NOMO-1 treated with DMSO at 0.1 percent for 48 hours (cell line): Measurements from ENCODE around the gene CDC42BPB.

Source experiments
- DNase-seq: peaks from one replicate; lab custom pipeline; 2025; ENCODE audit not compliant: unreplicated experiment; lab: John Stamatoyannopoulos, UW

CDC42BPB gene

DNA sequence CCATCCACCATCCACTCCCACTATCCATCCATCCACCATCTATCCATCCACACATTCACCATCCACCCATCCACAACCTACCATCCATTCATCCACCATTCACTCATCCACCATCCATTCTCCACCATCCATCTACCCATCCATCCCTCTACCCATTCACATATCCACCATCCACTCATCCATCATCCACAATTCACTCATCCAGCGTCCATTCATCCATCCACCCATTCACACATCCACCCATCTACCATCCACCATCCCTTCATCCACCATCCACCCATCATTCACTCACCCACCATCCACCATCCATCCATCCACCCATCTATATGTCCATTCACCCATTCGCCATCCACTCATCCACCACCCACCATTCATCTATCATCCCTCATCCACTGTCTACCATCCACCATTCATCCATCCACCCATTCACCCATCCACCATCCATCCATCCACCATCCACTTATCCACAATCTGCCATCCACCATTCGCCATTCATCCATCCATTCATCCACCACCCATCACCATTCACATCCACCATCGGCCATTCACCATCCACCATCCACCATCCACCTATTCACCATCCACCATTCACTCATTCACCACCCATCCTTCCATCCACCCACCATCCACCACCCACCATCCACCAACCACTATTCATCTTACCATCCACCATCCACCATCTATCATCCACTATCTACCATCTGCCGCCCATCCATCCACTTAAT is 136.9 kb downstream of the CDC42BPB start:
- DNase-seq, result no peak

DNA sequence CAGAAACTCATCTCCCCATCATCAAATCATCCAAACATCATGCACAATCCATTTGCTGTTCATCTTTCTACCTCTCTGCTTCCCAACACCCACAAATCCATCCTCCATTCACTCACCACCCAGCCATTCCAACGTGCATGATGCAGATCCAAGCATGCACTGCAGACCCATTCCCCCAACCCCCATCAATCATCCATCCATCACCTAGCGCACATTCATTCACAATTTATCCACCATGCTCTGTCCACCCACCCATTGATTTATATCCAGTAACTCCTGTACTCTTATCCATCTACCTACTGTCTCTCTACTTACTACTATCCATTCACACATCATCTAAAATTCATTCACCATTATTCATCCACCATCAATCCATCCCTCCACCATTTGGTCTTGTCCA is 138.9 kb downstream of the CDC42BPB start:
- DNase-seq, result no peak

DNA sequence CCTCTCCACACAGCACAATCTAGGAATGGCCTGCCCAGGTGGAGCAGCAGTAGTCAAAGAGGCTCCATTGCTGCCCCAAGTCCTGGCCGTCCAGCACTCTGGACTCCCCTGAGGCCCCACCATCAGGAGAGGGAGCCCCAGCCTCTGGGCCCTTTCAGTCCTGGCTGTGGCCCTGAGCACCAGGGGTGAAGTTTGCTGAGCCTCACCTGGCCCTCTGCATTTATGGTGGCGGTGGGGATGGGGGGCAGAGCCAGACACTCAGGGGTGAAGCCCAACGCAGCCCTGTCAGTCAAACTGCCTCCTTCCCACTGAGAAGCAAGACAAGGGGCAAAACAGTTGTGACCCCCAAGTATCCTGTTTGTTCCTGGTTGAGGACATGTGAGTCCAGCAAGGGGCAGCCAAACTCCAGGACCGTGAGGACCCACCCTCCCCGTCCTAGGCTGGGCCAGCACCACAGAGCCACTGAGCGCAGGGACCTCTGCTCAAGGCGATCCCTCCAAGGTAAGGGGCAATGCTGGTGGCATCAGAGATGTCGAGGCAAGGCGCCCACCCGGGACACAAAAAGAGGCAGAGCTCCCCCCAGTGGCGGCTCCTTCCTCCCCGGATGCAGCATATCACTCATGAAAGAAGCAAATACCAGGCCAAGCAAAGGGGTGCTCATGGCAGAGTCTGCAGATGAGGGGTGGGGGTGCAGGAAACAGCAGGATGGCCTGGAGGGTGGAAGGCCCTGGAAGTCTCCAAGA is 139.7 kb downstream of the CDC42BPB start:
- no peak for DNase-seq

DNA sequence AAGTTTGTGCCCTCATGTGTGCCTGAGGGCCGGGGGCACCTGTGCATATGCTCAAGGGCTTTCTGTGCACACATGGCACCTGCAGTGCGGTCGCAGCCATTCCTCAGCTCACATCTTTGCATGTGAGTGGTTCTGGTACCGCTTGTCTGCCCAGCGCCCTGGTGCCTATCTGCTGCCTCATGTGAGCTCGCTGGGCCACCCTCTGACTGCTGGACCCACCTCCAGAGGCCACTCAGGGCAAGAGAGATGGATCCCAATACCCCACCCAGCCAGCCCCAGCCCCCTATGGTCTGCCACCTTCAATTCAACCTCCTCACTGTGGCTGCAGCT is 140.3 kb downstream of the CDC42BPB start:
- no peak for DNase-seq

DNA sequence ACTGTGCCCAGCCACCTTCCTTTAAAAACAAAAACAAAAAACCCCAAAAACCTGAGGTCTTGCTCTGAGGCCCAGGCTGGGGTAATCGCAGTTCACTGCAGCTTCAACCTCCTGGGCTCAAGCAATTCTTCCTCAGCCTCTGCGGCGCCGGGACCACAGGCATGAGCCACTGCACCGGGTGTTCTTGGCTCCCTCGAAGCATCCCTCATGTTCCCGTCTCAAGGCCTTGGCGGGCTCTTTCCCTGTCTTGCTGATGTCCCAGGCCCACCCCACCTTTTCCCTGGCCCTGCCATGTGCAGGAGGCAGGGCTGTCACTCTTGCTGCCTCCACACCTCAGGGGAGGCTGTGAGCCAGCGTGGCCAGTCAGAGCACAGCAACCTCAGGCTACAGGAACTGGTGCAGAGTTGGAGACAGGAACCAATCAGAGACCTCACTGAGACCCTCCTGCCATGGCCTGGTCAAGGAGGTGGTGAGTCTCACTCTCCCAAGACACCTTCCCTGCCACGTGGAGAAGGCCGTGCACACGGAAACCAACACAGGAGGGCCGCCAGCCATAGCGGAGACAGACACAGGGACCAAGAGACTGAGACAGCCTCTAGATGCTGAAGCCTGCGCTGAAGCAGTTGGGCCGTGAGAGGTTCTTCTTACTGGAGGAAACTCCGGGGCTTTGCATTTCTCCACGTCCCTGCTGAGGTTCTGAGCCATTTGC is 140.8 kb downstream of the CDC42BPB start:
- no peak for DNase-seq

DNA sequence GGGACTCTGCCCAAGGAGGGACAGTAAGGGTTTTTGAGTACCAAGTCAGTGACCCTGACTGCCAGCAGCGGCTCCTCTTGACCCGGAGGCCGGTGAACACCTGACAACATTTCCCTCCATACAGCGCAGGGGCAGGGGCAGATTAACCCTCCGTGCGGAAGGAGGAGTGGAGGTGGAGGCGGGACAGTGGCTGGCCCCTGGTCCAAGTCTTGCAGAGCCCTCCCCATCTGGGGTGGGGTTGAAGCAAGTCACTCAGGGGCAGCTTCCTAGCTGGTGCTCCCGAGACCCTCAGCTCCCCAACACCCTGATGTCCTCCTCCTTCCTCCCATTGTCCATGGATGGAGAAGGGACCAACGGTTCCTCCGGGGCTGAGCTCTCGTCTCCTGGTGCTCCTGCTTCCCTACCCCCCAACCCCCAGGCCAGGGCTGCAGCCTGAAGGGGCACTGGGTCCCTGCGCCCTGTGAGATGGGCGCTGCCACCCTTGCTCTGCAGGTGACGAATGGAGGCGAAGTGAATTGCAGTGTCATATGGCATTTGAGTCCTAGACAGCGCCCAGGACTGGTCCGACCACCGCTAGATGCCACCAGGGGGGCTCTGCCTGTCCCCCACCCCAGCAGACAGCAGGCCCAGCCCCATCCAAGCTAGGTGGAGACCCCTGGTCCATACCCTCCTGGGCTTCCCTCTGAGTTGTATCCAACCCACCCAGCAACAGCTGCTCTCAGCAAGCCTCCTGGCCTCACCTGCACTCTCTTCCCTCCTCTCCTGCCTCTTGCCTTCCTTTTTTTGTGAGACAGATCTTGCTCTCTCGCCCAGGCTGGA is 141.8 kb downstream of the CDC42BPB start:
- DNase-seq, result no peak

DNA sequence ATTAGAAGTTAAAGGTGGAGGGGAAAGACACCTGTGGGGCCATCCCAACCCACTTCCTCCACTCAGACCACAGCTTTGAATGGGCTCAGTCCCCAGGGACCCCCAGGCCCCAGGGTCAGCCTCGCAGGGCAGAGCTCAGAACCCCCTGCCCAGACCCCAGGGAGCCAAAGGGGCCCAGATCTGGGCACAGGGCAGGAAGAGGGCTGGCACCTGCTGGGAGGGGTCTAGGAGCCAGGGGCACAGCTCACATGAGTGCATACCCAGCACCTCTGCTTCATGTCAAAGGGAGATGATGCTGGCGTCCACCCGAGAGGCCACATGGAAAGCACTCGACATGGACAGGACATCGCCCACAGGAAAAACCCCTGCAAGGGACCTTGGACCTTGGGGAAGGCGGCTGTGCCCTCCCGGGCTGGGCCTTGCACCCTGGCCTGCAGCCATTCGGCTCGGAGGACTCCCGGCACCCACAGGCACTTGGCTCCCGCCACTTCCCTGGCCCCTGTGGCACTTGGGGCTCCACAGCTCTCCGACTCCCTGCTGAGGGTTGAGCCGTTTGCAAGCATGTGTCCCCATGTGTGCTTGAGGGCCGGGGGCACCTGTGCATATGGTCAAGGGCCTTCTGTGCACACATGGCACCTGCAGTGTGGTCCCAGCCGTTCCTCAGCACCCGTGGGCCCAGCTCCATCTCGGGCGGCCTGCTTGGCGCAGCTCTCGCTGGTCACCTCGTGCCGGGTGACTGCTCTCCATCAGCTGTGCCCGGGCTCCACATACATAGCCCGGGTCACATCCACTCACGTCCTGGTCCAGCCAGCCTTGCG is 142.7 kb downstream of the CDC42BPB start:
- no peak for DNase-seq

DNA sequence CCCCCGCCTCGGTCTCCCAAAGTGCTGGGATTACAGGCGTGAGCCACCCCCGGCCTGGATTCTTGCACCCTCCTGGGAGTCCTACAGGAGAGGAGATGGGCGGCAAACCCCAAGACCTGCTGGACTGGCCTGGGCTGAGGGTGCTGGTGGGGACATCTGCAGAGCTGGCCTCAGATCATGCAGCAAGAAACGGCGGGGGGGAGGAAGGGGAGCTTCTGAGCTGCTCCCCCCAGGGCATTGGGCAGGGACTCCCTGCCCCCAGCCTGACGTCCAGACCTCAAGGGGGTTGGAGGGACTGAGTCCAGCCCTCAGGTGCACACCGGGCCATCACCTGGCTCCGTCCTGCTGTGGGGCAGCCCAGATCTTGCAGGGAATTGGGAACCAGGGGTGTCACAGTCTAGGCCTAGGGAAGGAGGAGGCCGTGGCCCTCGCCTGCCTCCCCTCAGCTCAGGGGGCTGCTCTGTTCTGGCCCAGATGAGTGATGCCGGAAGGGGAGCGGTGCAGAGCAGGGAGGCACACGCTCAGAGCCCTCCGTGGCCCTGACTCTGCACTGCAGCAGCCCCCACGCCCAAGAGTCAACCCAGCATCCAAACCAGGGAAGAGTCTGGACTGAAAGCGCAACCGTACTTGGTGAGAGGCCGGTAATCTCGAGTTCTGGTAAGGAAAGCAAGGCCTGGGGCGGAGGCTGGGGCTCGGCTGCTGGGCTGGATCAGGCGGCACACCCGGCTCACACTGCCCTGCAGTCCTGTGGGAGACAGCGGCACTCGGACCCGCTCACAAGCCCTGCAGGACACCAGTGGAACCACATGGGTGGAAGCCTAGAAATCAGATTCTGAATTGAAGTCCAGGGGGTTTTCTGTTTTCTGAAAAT is 143.8 kb downstream of the CDC42BPB start:
- no peak for DNase-seq

DNA sequence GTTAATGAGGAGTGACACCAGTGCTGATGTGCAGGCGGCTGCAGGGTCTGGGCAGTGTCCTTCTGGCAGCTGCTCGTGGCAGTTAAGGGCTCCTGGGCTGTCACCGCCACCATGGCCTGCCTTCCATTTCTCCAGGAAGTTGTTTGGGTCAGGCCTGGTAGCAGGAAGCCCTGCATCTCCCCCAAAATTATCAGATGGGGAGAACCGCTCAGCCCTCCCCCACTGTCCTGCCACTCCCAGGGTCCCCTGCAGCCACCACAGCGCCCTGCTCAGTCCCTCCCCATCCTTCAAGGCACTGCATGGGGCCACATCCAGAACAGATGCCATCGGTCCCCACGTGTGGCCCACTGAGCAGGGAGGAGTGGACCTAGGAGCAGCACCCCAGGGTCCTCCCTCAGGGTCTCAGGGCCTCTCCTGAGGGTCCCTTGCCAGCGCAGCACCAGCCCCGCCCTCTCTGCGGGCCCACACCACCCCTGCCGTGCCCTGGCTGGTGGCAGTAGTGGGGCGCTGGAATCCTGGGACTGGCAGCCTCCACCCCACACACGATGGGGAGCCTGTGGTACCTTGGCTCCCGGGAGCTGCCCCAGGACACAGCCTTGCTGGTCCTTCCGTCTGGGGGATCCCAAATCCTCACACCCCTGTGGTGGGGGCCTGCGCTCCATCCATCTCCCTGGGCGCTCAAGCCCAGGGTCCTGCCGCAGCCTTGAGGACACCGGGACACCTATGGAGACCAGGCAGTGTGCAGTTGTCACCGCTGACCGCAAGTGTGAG is 145.2 kb downstream of the CDC42BPB start:
- no peak for DNase-seq

DNA sequence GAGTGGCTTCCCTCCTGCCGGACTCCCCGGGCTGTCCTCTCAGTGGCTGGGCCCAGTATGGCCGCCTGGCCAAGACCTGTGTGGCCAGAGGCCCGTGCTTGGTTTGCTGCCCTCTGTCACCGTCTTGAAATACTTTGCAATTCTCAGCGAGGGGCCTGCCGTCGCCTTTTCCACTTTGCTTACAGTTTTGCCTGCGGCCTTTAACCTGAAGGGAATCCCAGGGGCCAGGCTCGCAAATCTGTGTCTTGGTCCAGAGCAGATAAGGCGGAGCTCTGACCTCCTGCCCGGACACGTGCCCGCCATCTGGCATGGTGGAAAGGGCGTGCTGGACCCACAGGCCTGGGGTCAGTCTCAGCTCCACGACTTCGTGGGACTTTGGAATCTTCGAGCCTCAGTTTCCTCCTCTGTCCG is 145.8 kb downstream of the CDC42BPB start:
- DNase-seq, result no peak

DNA sequence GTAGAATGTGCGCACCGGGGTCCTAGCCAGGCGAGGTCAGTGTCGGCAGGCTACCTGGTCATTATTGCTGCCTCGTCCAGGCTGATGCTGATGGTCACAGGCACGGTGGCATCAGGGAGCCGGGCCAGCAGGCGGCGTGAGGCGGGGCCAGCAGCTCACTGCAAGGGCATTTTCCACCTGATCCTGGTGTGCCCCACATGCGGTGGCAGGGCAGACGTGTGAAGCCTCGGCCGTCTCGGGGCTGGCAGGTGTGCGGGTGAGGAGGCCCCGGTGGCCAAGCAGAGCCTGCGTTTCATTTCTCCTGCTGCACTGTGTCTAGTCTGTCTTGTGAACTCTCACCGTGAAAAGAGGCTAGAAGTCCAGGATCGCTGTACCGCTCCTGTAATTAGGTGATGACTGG is 146.9 kb downstream of the CDC42BPB start:
- DNase-seq, result no peak

DNA sequence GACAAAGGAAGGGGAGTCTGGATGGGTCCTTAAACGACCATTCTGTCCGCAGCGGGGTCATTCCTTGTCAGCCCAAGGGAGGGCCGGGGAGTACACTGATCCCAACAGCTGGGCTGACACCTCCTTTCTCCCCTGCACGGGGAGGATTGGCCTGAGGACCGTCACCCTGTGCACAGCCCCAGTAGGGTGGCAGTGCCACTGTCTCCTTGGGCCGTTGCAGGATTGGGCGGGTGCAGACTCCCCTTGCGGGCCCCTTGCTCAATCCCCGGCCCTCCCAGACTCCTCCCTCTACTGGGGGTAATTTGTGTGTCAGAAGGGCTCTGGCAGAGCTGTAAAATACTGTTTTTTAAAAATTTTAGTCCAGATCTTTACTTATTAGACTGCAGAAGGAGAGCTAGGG is 147.4 kb downstream of the CDC42BPB start:
- DNase-seq, result no peak

DNA sequence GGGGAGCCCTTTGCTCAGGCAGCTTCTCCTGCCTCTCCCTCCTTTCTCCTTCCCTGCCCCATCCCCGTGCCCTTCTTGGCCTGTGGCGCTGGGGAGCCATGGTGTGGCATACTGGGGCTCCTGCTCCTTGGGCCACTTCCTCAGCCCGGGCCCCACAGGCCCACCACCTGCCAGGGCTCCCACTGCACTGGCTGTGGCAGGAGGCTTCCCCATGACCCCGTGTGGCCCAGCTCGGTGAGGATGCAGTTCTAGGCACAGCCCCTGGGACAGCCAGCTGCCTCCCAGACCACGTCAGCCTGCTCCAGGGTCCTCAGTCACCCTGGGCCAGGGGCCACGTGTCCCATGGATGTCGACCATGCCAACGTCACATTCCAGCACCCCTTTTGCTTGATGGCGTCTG is 147.9 kb downstream of the CDC42BPB start:
- no peak for DNase-seq

DNA sequence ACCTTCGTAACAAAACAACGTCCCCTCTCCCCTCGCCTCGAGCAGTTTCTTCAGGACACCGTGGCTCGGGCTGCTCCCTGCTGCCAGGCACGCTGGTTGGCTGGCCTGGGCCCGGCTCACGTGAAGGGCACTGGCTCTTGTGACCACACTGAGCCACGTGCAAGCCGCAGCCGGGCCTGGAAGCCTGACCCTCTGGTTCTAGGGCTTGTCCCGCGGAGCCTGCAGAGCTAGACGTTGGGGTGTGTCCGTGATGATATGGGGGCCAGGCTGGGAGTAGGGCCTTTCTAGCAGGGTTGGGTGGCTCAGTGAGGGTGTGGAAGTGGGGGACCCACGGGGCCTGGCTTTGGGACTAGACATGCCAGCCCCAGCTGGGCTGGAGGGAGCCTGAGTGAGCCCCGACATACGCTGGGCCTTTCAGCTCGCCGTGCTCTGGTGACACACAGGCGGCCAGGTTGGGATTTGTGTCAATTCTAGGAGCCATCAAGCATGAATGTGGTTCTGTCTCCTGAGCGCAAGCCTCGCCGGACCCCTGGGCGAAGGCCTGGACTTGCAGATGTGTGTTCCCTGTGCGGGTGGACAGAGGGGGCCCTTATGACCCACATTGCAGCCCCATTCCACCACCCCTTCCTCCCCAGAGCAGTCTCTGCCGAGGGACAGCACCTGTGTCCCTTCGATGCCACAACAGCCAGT is 148.4 kb downstream of the CDC42BPB start:
- DNase-seq, result no peak

DNA sequence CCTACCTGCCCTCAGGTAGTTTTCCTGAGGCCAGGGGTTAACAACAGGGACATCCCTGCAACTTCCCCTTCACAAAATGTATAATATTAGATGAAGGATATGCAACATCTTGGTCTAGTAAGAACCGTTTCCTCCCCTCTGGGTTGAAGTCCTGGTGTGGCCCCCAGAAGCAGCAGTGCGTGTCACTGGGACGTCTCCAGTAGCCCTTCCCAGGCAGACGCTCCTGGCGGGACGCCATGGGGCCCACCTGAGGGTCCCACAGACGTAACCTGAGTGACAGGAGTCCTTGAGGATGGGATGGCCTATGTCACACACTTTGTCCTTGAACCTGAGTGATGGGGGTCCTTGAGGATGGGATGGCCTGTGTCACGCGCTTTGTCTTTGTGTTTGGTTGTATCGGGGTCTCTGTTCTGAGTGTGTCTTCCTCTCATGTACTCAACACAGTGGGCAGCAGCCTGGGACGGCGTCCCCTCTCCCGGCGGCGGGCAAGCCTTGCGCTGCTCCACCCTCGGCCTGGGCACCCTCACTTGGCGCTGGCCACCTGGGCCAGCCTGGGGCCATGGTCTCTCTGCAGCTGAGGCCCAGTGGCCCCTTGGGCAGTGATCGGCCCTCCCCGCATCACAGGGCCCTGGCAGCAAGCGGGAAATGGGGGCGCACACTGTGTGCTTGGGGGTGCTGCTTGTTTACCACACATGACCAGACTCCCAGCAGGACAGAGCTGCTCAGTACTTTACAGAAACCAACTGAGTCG is 149.2 kb downstream of the CDC42BPB start:
- DNase-seq, result no peak

DNA sequence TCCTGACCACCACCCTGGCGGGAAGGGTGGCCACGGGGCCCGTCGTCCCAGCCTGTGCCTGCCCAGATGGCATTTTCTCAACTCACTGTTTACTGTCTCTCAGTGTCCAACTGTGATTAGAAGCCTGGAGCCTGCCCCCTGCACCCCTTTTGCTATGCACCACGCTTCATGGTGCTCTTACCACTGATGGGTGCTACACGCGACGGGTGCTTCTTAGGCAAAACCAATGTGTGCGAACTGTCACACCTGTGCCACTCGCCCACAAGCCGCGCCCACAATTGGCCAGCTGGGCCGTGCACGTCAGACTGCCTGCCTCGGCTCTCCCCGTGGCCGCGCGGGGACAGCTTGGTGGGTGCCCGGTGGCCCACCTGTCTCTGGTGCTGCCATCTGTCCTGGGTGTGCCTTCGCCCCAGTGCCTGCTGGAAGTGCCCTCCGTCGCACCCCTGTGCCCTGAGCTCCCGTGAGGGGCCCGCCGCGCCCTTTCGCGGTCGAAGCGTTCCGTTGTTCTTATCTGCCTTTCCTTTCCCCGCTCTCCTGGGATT is 150.0 kb downstream of the CDC42BPB start:
- no peak for DNase-seq

DNA sequence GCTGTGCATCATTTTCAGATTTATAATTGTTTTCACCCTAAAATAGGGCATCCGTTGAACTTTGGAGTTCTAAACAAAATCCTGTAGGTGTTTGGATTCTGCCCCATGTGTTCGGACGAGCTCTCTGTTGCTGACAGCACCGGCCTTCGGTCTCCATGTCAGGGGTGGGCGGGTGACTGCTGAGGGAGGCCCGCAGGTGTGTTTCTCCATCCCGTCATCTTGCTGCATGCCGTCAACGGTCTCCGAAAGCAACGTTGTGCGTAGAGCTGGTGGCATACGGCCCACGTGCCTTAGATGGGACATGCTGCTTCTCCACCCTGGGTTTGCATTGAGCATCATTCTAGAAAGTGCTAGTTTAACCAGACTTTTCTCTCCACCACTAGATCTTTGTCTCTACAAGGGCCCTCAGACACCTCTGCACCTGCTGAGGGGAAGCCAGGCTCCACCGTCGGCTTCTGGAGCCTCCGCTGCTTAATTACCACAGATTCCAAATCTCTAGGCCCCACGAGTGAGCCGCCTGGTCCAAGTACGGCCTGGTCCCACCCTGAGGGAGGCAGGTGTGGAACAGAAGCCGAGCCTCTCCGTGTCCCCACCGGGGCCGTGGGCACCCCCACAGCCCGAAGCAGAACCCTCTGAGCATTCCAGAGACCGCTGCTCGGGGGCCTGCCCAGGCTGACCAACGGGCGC is 150.6 kb downstream of the CDC42BPB start:
- DNase-seq, result no peak
